ENCODE measurements around the gene SHF.
"Not testable (repeated sequence)": the region's sequence is repeated elsewhere in the genome, so short reads cannot be mapped to it uniquely, and the experiment has no call there.

SHF gene, protein sequence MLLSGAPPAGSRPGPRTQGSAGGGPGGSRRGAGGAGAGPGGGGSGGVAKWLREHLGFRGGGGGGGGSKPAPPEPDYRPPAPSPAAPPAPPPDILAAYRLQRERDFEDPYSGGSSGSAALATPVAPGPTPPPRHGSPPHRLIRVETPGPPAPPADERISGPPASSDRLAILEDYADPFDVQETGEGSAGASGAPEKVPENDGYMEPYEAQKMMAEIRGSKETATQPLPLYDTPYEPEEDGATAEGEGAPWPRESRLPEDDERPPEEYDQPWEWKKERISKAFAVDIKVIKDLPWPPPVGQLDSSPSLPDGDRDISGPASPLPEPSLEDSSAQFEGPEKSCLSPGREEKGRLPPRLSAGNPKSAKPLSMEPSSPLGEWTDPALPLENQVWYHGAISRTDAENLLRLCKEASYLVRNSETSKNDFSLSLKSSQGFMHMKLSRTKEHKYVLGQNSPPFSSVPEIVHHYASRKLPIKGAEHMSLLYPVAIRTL

DNA sequence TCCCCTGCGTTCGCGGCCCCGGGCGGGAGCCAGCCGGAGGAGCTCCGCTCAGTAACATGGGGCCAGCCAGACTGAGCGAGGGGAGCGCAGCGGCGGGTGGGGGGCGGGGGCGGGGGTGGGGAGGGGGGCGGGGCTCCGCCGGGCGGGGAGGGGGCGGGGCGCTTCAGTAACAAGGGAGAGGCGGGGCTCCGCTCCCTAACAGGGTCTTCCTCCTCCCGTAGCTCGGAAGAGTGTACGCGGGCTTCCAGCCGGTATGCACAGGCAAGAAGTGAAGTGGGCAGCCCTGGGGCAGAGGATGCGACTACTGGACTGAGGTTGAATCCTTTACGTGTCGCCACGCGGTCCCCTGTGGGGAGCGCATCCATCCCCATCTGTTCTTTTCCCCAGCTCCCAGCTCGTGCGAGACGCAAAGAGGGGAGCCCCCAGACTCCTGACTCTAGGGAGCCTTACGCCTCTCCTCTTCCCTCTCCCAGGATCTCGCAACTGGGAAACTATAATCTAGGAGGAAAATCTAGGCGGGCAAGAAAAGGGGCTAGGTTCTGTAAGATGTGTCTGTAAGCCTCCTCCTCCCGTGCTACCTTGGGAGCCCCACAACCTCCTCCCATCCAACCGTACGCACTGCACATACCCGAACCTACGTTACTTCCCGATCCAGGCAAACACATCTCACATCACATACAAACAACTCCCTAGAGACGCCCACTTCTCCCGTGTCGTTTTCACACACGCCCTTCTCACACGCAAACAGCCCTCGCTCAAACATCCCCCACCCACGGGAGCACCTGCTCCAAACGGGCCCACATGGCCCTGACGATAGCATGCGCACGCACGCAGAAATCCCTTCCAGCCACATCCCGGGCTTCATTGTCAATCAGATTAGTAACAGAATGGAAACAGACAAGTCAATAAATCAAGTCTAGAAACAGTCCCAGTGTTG lies at the start of gene SHF:
TSS of gene SHF (minus strand) at position 73 of the 937 bp plus-strand sequence. CDS start at position 58, 15 bp downstream.
- DNase-seq (ENCODE audit: low spot score): peak; percentile 63

DNA sequence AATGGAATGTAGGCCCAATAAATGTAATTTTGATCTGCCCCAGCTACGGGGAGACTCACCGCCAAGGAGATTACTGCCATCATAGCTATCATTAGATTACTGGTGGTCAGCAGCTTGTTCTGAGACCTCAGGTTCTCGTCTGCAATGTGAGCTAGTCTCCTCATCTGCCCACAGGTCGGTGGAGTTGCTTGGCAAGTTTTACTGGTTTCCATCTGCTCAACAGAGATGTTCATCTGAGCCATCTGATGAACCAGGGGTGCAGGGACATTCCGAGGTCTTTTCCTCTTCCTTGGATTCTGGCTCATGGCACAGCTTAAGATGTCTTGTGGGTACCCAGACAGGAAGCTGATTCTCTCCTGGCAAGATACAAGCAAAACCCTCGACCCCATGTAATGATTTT lies 49.0 kb upstream of the SHF start:
- DNase-seq (ENCODE audit: low spot score): not testable (repeated sequence)

DNA sequence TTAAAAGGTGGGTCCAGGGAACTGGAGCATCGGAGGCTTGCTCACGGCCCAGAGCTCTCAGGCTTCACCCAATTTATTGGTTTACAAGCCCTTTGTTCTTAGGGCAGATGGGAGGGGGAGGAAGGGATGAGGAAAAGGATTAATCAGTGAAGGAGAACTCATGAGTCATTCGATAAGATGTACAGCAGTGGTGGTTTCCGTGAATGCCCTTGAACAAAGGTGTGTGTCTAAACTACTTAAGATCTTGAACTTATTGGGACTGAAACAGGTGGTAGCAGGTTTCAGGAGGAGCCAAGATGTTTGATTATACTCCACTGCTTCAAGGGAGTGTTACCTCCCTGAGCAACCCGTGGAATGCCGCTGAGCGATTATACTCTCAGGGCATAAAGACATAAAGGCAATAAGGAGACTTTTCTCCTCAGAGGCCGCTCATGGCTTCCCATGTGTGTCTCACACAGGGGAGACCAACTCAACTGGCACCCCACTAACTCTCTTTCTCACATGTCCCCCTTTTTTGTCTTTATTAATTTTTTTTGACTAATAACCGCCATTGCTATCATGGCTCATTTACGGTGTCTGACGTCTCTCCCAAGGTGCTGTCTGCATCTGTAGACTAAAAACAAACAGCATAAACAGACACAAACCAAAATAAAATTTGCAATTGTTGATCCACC lies 46.9 kb upstream of the SHF start:
- DNase-seq (ENCODE audit: low spot score): no peak

DNA sequence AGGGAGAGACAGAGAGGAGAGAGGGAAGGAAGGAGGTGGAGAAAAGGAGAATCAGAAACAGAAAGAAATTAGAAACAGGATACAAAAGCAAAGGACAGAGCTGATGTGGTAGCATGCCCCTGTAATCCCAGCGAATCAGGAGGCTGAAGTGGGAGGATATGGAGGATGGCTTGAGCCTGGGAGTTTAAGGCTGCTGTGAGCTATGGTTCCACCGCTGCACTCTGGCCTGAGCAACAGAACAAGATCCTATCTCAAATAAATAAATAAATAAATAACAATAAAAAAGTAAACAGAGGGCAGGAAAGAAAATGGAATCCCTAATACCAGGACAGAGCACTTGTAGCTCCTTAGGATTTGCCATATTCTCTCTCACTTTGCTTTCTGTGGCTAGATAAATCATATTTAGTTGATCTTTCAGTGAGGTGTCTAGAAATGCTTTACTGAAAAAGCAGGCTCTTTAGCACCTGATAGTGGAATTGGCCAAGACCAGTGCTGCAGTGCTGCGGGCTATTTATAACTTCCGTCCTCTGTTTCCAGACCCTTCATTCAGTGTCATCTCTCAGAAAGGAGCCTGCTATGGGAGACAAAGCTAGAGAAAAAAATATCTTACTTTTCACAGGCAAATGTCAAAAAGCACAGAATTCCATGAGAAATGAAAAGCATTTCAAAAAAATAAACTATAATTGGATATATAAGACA lies 44.2 kb upstream of the SHF start:
- DNase-seq (ENCODE audit: low spot score): no peak

GRCh38 chr15:45231132-45231531 lies 43.4 kb upstream of the SHF start:
- DNase-seq (ENCODE audit: low spot score): no peak

DNA sequence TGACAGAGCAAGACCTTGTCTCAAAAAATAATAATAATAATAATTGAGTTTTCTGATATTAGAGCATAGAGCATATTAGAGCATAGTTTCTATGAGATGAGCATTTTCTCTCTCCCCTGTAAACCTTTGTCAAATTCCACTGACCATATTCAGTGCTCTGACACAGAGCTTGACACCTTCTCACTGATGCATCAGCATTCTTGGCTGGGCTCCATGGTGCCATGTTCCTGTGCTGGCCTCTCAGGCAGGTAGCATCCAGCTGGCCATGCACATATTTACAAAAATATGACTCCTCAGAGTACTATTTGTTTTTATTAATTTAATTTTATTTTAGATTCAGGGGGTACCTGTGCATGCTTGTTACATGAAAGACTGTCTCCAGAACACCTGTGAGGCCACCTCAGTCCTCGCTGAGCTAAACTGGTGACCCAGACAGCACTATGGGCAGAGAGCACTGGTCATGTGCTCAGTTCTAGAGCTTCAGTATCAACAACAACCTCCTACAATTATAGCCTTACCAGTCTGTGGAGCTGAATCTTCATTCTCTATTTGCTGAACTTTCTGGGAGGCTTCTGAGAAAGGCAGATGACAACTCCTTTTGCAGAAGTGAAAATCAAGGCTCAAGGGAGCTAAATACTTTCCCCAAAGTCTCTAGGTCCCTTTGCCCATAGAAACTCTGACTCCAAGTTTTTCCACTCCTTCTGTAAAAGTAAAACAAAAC lies 42.6 kb upstream of the SHF start:
- no peak for DNase-seq (ENCODE audit: low spot score)

GRCh38 chr15:45228931-45229330 lies 41.2 kb upstream of the SHF start:
- DNase-seq (ENCODE audit: low spot score): no peak

GRCh38 chr15:45225506-45226273 lies 37.9 kb upstream of the SHF start:
- DNase-seq (ENCODE audit: low spot score): no peak

- DNase-seq (ENCODE audit: low spot score): no peak
Observed at GRCh38 chr15:45224621-45225217, 37.0 kb upstream of the SHF start.

GRCh38 chr15:45221967-45222366 lies 34.2 kb upstream of the SHF start:
- no peak for DNase-seq (ENCODE audit: low spot score)

DNA sequence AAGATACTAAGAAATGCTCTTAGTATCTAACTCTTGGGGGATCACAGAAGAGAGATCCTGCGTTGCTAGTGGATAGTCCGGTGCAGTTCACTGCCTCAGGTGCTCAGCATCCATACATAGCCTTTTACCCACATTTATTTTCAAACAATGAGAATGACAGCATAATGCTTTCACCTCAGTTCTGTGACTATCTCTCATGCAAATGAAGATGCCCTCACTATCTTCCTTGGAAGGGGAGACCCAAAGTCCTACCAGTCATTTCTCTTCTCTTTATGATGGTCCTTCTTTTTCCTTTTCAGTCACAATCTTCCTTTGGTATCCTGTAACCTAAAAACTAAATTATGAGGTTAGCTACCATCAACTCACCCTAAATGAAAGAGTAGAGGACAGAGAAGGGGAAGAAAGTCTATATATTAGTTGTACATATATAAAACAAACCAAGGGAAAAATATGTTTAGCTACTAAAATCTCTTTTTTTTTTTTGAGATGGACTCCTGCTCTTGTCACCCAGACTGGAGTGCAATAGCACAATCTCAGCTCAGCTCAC lies 33.4 kb upstream of the SHF start:
- no peak for DNase-seq (ENCODE audit: low spot score)

- DNase-seq (ENCODE audit: low spot score): no peak
Observed at GRCh38 chr15:45212493-45212892, 24.7 kb upstream of the SHF start.

DNA sequence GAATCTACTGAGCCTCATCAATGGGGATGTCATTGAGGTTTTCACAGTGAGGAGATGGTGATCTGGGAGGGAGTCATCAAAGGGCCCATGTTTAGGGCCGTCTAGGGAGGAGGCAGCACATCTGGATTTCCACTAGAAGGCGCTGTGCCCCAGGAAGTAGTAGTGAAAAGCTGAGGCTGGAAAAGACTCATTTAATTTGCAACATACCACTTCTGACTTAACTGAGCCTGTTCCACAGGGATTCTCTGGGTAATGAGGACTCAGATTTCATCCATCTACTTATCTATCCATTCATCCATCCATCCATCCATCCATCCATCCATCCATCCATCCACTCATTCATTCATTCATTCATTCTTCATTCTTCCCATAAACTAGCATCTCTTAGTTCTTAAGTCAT lies 17.4 kb upstream of the SHF start:
- DNase-seq (ENCODE audit: low spot score): peak; percentile 83

DNA sequence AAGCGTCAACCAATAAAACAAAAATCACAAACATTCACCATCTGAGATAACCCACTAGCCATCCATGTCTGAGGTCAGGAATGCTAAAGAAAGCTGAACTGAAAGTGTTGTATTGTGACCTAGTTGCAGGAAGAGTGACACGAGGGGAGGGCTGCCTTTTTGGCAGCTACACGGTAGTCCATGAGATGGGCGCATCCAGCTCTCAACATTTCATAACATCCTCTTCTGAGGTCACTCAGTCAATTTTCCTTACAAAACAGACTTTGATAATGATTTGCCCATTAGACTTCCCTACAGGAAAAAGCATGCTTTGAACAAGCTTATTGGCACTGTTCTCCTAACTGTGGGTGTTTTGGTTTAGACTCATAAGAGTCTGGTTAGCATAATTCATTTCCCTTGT lies 15.4 kb upstream of the SHF start:
- no peak for DNase-seq (ENCODE audit: low spot score)

- DNase-seq (ENCODE audit: low spot score): no peak
Observed at GRCh38 chr15:45201869-45202268, 14.1 kb upstream of the SHF start.

DNA sequence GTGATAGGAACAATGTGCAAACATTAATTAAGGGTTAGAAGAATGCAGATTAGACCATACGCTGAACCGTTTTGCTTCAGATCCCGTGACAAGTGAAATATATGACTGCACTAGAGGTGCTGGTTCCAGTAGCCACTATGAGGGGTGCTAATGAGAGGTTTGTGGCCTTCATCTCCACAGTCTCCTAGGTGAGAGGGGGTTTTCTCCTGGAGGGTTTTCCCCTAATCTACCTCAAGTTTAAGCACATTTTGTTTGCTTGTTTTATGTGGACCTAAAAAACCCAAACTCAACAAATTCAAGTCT lies 13.7 kb upstream of the SHF start:
- DNase-seq (ENCODE audit: low spot score): no peak

- peak; percentile 90 for DNase-seq (ENCODE audit: low spot score)
Observed at GRCh38 chr15:45200799-45201556, 13.2 kb upstream of the SHF start.

GRCh38 chr15:45200001-45200798 lies 12.4 kb upstream of the SHF start:
- peak; percentile 99 for DNase-seq (ENCODE audit: low spot score)

Measured in pons (tissue), 1 donor.